GM21381 (cell line): ENCODE results near the gene GLIPR2.

ENCODE experiments used
- ATAC-seq: cut with Tn5 transposase; IDR thresholded peaks from one replicate; pipeline ENCODE4 v1.9.1; 2021; ENCODE audit warnings: mild to moderate bottlenecking, moderate library complexity; ENCODE audit not compliant: unreplicated experiment

GLIPR2 gene

GRCh38 chr9:36191290-36191645 lies 54.7 kb downstream of the GLIPR2 start:
- ATAC-seq, result no peak

GRCh38 chr9:36191686-36192085 lies 55.2 kb downstream of the GLIPR2 start:
- no peak for ATAC-seq

DNA sequence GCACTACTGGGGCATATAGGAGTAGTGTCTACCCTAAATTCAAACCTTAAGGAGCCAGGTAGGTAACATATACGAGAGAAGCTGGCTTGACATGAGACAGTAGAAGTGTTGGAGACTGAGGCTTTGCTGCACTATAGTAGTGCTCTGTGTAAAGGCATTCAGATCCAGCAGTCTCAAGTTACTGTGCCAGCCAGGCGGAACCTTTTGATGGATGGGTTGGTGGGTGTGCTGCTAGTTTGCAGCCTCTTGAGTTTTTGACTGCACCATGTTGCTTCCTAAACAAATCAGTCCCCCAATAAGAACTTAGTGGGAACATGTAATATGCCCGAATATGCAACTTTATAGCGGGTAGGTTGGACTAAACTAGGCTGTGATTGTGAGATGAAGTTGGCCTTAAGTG lies 55.7 kb downstream of the GLIPR2 start:
- no peak for ATAC-seq

GRCh38 chr9:36193023-36193422 lies 56.5 kb downstream of the GLIPR2 start:
- ATAC-seq, result no peak

DNA sequence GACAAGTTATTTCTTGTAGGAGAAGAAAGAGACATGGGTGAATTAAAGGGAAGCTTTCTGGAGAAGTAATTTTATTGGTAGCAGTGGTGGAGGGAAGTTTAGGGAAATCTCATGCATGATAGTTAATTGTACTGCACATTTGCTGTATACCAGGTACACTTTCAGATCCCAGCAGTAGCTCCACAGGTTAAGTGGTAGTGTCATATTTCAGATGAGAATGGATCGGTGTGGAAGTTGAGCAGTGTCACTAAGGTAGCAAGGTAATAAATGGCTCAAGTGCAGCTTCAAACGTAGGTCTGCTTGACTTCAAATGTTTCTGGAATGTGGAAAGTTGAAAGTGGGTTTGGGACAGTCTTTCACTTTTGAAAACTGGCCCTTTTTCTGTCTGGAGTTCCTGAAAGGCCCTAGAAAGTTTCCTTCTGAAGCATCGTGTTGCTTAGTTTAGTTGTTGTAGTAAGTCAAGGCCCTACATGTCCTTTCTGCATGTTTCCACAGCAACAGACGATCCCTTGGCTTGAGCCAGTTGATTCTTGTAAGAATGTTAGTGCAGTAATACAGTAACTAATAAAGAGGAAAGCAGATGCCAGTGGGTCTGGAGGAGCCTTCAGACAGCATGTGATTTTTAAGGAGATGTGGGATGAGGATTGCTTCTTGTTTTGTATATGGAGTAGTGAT lies 57.9 kb downstream of the GLIPR2 start:
- no peak for ATAC-seq

- ATAC-seq, result no peak
Observed at GRCh38 chr9:36204906-36205547, 68.5 kb downstream of the GLIPR2 start.

DNA sequence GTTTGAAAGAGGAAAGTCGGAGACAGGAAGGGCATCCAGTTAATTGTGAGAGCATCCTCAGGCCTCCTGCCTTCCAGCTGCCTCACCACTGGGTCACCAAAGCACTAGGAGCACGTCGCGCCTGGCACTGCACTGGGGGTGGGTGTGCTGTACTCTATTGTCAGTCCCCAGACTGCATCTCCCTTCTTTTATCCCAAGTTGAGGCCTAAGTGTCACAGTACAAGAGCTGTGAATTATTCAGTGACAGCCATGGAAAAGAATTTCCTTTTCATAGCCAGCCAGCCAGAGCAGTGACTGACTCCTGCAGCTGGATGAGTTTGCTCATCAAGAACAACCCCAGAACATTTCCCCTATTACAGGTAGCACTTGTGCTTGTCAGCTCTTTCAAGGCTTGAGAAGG lies 70.5 kb downstream of the GLIPR2 start:
- ATAC-seq, result no peak

- ATAC-seq, result no peak
Observed at GRCh38 chr9:36207546-36208012, 71.0 kb downstream of the GLIPR2 start.

- ATAC-seq, result no peak
Observed at GRCh38 chr9:36208521-36209253, 72.2 kb downstream of the GLIPR2 start.

DNA sequence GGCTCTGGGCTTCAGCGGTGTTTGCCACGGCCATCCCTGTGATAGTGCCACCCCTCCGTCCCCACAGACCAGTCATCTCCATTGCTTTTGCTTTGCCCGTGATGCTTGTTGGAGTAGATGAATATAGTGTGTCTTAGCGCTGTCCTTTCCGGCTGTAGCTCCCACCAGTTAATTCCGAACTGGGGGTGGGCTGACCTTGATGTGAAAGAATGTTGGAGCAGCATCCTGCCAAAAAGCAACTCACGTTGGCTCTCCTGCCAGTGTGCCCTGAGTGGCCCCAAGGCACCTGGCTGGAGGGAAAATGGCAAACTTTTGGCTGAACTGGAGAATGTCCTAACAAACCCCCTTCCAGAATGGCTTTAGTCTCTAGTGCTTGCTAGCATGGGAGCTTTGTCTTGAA lies 74.2 kb downstream of the GLIPR2 start:
- ATAC-seq, result no peak

- no peak for ATAC-seq
Observed at GRCh38 chr9:36211510-36211909, 75.0 kb downstream of the GLIPR2 start.

DNA sequence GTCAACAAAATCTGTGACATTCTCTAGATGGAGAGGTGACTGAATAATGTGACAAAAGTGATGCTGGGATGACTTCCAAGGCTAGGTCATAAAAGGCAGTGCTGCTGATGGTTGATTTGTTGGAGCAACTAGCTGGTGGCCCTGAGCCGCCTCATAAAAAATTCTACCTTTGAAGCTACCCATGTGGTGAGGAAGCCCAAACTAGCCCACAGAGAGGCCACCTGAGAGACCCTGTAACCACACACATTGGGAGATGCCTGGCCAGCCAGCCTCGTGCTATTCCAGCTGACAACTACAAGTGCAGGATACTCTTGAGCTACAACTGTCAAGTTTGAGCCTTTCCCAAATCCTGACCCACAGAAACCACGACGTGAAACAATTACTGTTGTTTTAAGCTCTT lies 76.9 kb downstream of the GLIPR2 start:
- no peak for ATAC-seq
